ENCODE results near the gene MCC.
"Not testable (repeated sequence)": the region's sequence is repeated elsewhere in the genome, so short reads cannot be mapped to it uniquely, and the experiment has no call there.

The MCC gene

DNA sequence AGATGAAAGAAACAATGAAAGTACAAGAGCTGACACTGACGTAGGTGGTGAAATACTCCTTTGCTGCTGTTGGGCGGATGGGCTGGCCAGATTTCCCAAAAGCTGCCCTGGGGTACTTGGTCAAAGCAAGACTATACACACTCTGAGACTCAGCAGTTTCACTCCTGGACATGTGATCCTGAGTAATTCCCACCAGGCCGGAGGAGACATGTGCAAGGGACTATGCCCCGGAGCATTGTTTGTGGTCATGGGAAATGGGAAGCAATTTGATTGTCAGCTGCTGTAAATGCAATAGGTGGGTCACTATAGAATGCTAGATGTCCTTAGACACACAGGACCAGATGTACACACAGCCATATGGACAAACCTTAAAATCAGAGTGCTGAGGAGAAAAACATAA is 395.6 kb downstream of the MCC start:
- DNase-seq, result no peak

DNA sequence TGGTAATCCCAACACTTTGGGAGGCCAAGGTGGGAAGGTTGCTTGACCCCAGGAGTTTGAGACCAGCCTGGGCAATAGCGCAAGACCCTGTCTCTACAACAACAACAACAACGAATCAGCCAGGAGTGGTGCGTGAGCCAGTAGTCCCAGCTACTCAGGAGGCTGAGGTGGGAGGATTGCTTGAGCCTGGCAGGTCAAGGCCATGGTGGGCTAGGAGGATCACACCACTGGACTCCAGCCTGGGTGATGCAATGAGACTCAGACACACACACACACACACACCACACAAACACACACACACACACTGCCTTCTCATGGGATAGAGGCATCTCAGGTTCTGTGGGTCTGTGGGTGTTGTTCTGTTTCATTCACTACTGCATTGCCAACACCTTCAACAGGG is 396.6 kb downstream of the MCC start:
- DNase-seq, result no peak

DNA sequence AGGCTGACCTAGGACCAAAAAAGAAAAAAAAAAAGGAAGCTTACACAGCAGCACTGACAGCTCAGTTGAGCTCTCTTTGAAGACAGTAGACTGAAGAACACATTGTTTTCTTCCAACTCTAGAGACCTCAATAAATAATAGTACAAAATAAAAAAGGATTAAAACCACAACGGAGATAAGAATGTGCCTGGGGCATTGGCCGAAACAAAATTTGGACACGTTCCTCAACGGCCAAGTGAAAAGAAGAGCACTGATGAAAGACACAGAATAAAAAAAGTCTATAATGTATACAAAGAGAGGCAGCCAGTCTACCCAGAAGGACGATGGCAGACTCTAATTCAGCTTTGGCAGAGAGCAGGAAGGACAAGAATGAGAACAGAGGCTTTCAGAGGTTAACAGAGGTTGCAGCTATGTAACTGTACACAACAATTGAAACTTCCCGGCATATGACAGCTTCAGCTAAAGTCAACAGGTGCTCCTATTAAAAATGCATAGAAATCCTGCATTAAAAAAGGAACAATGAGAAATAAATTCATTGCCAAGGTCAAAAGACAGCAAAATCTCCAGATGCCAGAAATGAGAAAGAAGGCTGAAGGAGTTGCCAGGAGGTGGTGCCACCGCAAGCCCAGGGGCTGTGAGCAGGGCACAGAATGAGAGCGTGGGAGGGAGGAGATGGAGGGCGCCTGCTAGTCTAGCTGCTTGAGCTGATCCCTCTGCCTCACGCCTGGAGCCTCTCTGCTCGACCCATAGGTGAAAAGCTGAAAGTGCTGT is 397.7 kb downstream of the MCC start:
- DNase-seq, result peak; percentile 82

DNA sequence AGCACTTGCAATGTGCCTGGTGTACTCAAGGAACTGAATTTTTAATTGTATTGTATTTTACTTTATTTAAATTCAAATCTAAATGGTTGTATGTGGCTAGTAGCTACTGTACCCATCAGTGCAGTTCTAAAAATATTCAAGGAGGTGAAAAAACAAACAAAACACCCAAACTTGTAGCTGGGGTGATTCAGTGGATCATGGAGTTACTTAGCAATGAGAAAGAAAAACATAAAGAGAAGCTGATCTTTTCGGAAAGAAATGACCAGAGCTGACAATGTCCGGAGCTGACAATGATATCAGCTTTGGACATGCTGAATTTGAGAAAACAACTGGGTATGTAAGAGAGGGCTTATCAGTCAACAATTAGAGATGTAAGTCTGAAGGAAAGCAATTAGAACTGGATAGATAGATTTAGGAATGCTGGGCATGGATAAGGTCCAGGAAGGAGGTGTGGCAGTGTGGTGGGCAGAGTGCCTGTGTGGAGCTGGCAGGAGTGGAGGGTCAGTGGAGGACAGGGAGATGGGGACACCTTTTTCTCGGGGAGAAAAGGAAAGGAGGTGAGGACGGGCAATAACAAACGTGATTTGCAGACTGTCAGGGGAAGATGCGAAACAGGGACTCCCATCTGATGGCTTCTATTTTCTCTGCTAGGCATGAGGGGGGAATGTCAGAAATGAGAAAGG is 398.5 kb downstream of the MCC start:
- no peak for DNase-seq

GRCh38 chr5:113087976-113088514 is 400.2 kb downstream of the MCC start:
- peak; percentile 34 for DNase-seq

DNA sequence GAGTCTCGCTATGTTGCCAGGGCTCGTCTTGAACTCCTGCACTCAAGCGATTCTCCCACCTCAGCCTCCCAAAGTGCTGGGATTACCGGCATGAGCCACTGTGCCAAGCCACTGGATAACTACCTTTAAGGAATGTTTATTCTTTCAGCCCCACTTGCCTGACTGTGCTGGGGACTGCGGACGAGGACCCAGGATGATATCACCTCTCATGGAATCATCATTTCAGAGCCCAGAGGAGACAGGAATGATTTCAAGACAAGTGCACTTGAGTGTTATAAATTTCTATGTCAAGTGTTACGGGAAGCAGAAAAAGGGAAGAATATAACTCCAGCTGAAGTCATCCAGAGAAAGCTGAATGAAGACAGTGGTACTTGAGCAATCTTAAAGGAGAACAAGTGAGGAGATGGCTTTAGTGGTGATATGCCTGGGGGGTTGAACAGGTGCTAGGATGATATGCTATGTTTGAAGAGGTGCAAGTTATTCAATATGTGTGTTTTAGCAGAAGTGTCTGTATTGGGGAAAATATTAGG is 402.3 kb downstream of the MCC start:
- no peak for DNase-seq

GRCh38 chr5:113085084-113085414 is 403.2 kb downstream of the MCC start:
- no peak for DNase-seq

DNA sequence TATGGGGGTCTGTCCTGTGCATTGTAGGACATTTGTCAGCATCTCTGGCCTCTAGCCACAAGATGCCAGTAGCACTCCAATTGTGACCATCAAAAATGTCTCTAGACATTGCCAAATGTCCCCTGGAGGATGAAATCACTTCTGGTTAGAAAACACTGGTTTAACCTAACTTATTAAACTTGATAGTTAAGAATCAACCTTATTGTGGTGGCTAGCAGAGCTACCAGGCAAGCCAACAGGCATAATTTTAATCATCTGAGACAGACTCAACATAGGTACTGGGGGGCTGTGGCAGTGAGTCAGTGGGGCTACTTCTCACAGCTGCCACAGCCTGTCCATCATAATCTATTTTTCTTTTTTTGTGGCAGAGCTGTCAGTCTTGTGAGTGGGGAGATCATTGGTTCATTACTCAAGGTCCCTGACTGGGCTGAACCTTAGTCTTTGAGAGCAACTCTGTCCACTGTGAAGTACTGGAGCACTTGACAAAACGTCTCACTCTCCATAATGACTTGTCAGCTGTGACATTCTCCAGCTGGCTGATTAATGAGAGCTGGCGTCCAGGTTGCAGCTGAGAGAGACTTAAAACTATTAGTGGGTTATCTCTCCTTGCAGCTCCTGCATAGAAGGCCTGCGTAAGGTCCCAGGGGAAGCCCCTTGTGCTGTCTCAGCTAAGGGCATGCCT is 403.7 kb downstream of the MCC start:
- no peak for DNase-seq

DNA sequence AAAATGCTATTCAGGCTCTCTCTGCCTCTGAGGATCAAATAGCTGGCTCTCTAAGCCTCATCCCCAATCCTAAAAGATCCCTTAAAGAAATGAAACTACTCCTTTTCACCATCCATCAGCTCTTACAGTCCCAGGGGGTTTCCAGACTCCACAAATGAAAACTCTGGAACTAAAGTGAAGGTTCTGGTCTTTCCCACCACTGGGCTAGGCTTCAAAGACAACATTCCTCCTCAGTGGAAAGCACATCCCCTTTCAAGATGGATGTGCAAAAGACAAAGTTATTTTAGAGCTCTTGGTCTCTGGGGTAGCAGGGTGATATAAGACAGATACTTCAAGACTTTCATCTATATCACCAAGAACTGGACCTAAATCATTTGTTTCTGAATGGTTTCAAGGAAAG is 404.8 kb downstream of the MCC start:
- DNase-seq, result no peak

DNA sequence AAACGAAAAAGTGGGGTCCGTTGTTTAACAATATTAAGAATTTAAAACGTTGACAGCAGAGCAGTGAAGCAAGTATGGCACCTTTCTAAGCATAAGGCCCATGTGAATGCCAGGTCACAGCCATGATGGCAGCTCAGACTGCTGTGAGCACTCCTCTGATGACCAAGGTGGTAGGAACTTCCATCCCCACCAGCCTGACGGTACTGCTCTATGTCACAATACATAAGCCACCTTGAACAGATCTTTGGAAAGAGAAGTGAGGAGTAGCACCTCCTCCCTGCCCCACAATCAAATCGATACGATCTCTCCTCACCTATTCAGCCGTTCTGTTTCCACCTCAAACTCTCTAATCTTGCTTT is 405.7 kb downstream of the MCC start:
- DNase-seq, result no peak

- no peak for DNase-seq
Measured at GRCh38 chr5:113081881-113082546, 406.2 kb downstream of the MCC start.

- DNase-seq, result no peak
Measured at GRCh38 chr5:113081091-113081839, 407.0 kb downstream of the MCC start.

DNA sequence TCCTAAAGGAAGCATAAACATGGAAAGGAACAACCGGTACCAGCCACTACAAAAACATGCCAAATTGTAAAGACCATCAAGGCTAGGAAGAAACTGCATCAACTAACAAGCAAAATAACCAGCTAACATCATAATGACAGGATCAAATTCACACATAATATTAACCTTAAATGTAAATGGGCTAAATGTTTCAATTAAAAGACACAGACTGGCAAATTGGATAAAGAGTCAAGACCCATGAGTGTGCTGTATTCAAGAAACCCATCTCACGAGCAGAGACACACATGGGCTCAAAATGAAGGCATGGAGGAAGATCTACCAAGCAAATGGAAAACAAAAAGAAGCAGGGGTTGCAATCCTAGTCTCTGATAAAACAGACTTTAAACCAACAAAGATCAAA is 411.6 kb downstream of the MCC start:
- not testable (repeated sequence) for DNase-seq

- no peak for DNase-seq
Measured at GRCh38 chr5:113075019-113075418, 413.2 kb downstream of the MCC start.

- not testable (repeated sequence) for DNase-seq
Measured at GRCh38 chr5:113073629-113074034, 414.6 kb downstream of the MCC start.

- no peak for DNase-seq
Measured at GRCh38 chr5:113071401-113071800, 416.9 kb downstream of the MCC start.

GRCh38 chr5:113070901-113071300 is 417.4 kb downstream of the MCC start:
- DNase-seq, result no peak

DNA sequence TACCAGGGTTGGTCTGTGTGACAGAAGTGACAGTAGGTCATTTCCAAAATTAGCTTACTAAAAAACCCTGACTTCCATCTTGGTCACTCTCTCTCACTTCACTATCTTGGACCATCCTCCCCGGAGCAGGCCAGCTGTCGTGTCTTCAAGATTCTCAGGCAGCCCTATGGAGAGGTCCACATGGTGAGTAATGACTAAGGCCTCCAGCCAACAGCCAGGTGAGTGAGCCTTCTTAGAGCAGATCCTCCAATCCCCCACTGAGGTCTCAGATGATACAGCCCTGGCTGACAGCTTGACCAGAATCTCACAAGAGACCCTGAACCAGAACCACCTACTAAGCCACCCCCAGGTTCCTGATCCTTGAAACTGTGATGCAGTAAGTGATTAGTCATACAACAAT is 419.7 kb downstream of the MCC start:
- no peak for DNase-seq

DNA sequence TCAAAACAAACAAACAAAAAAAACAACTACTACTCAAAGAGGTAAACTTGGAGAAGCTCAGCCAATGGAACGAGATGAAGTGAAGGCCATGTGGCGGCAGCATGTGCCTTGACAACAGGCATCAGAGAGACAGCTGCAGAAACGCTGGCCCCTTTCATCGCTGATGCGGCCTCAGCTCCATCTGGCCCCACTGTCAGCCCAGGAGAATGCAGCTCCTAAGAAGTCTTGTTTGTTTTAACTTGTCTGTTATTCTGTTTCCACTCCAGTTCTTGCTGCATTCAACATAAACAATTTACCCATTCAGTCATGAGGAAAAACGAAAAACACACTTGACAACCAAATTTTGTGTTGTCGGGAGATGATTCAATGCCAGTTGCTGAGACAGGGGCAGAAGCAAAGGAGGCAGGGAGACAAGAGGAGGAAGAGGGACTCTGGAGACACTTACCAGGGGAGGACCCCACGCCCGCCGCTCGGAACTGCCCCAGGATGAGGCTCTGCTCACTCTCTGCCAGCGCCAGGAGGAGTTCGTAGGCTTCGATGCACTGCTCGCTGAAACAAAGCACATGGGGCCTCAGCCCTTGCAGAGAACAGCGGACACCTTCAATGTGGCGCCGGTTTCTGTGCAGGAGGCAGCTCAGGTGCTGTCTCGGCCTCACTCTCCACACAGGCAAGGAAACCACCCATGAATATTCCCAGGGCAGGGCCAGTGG is 420.5 kb downstream of the MCC start:
- DNase-seq, result peak; percentile 69

GRCh38 chr5:113065626-113066025 is 422.6 kb downstream of the MCC start:
- no peak for DNase-seq

DNA sequence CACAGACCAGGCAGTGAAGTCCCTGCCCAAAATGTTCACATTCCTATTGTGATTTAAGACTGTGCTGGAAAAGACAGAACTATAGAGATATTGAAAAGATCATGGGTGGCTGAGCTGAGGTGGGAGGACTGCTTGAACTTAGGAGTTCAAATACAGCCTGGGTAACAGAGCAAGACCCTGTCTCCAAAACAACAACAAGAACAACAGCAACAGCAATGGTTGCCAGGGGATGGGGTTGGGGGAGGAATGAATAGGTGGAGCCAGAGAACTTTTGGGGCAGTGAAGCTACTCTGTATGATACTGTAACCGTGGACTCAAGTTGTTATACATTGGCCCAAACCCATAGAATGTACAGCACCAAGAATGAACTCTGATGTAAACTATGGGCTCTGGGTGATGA is 423.4 kb downstream of the MCC start:
- DNase-seq, result no peak

- no peak for DNase-seq
Measured at GRCh38 chr5:113063927-113064326, 424.3 kb downstream of the MCC start.
